Measurements from ENCODE around the gene PRODH.
"Not testable (repeated sequence)": the region's sequence is repeated elsewhere in the genome, so short reads cannot be mapped to it uniquely, and the experiment has no call there.

- not testable (repeated sequence) for TF ChIP-seq CTCF (conservative IDR thresholded peaks at IDR 0.05; ENCODE audit: low read length); EZH2phosphoT487 (IDR thresholded peaks at IDR 0.05; ENCODE audit: borderline replicate concordance)
These were observed 29.7 kb downstream of the PRODH start for GRCh38 chr22:18906410-18906745.

Data from Loucy (cell line).